ENCODE measurements around the gene SGF29. TPM values are rescaled to one million over a fixed set of nuclear protein-coding genes. Genes with fewer than 3 reads are reported as not detected.
"Not testable (repeated sequence)": the region's sequence is repeated elsewhere in the genome, so short reads cannot be mapped to it uniquely, and the experiment has no call there.

SGF29 gene
- total RNA-seq, 1 donor from 2014 or later: 40.6 TPM

DNA sequence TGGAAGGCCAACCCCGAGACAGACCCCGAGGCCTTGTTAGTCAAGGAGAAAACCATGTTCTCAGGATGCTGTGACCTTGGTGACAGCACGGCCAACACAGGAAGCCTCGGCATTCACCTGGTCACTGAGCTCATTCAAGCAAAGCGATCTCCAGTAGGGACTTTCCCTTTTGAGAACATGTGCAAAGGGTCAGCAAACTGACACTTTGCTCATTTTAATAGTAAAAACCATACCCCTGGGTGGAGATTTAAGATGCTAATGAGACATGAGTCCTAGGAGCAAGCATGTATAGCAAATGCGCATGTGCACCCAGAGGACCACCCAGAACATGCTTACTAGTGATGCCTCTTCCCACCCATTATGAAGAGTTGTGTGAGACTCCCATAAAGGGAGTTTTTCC is 48.8 kb downstream of the SGF29 start:
- Histone ChIP-seq H3K4me1 (peaks cover 7% of the 10 kb centered on the region), H3K27me3 (ENCODE audit: low read depth) (no peaks in the 10 kb centered on the region), H3K4me3 (no peak overlapping the region), H3K27ac (no peak overlapping the region), H3K9me3 (no peaks in the 10 kb centered on the region), H3K36me3 (peaks cover 4% of the 10 kb centered on the region)
- no peak for DNase-seq
- TF ChIP-seq, protein P1, sequence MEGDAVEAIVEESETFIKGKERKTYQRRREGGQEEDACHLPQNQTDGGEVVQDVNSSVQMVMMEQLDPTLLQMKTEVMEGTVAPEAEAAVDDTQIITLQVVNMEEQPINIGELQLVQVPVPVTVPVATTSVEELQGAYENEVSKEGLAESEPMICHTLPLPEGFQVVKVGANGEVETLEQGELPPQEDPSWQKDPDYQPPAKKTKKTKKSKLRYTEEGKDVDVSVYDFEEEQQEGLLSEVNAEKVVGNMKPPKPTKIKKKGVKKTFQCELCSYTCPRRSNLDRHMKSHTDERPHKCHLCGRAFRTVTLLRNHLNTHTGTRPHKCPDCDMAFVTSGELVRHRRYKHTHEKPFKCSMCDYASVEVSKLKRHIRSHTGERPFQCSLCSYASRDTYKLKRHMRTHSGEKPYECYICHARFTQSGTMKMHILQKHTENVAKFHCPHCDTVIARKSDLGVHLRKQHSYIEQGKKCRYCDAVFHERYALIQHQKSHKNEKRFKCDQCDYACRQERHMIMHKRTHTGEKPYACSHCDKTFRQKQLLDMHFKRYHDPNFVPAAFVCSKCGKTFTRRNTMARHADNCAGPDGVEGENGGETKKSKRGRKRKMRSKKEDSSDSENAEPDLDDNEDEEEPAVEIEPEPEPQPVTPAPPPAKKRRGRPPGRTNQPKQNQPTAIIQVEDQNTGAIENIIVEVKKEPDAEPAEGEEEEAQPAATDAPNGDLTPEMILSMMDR (IDR thresholded peaks at IDR 0.05): no peak
- no peak for ATAC-seq
- intact Hi-C loops (cut with DNase I): no loop called here

DNA sequence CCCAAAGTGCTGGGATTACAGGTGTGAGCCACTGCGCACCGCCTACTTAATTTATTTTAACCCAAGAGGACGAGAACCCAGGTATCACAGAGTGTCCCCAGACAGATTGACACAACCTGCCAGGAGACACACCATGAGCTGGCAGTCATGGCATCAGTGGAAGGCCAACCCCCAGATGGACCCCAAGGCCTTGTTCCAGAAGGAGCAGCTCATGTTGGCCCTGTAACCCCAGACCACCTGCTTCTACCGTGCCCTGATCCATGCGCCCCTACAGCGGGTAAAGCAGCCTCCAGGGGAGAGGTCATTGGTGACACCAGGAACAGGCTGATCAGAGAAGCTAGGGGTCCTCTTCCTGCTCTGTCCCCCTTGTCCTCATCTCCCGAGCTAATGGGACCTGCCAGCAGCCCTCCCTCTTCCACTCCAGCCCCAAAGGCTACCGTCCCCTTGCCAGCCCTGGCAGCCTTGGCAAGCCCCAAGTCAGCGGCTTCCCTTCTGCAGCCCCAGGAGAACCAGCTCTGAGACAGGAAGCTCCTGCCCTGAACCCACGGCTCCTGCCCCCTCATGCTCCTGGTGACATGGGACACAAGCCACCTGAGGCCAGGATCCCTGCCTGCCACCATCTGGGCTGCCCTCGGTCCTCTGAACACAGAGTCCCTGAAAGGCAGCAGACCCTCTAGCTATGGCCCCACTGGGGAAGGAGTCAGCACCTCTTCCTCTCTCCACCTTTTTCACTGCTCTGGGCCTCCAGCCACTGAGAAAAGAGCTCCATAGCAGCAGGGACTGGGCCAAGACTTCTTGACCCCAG is 49.9 kb downstream of the SGF29 start:
- ATAC-seq: no peak
- no peak overlapping the region for H3K27ac ChIP-seq
- intact Hi-C loops (cut with DNase I): no loop called here

DNA sequence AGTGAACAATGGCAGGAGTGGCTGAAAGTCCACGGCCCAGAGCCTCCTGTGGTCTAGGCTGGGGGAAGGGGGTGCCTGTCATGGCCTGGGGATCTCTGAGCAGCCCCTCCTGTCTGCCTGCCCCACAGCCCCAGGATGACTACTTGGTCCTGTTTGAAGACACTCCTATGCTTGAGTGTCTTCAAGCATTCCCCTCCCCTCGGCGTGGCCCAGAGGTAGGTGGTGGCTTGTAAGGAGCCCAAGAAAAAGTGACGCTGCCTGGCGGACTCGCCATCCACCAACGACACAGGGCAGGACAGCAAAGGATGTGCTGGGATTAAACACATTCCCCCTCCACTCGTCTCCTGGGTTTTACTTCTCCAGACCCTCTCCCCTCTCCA is 50.5 kb downstream of the SGF29 start:
- no peak for ATAC-seq
- peaks cover 11% of the 10 kb centered on the region for H3K4me1 ChIP-seq
- H3K36me3 ChIP-seq: peaks cover 4% of the 10 kb centered on the region
- H3K27me3 ChIP-seq (ENCODE audit: low read depth): no peaks in the 10 kb centered on the region
- H3K27ac ChIP-seq: no peak overlapping the region
- intact Hi-C loops (cut with DNase I): no loop called here
- peak; percentile 25 for DNase-seq
- TF ChIP-seq, protein P1 (IDR thresholded peaks at IDR 0.05): no peak
- H3K4me3 ChIP-seq: no peak overlapping the region
- no peaks in the 10 kb centered on the region for H3K9me3 ChIP-seq

More for the DNA sequence above, 49.9 kb downstream of the SGF29 start:
- peaks cover 7% of the 10 kb centered on the region for H3K4me1 ChIP-seq
- peak; percentile 41 for DNase-seq
- H3K27me3 ChIP-seq (ENCODE audit: low read depth): no peaks in the 10 kb centered on the region
- TF ChIP-seq, protein P1 (IDR thresholded peaks at IDR 0.05): no peak
- peaks cover 4% of the 10 kb centered on the region for H3K36me3 ChIP-seq
- H3K9me3 ChIP-seq: no peaks in the 10 kb centered on the region
- no peak overlapping the region for H3K4me3 ChIP-seq

DNA sequence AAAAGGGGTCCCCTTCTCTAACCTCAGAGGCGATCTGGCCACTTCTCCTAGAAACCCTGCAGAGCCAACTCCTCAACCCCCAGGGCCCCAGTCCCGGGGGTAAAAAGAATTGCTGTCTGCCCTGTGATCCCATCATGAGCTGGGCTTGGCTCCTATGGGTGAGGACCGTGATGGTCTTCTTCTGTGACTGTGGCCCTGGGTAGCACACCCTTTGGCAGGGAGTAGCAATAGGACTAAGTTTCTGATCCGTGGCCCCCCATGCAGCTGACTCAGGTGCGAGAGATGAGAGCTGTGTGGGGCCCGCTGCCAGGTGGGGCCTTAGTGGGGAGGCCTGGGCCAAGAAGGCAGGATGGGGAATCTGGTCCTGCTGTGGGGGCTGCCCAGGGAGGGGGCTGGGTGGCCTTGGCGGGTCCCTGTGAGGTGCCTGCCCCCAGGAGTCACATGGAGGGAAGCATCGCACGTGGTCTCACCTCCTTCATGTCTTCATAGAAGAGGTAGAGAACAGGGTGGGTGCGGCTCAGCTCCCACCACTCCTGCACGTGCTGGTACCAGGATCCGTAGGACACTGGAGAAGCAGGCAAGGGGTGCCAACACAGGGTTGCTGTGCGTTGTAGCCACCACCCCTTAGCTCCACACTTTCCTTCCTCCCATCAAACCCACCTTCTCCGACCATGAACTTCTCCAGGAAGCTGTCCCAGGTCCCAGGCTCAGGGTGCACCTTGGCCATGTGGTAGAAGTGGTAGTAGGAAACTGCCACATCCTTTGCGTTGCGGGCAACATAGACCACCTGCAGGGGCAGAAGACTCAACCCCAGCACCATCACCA is 52.8 kb downstream of the SGF29 start:
- Histone ChIP-seq H3K4me3 (no peak overlapping the region), H3K4me1 (peaks cover 31% of the 10 kb centered on the region), H3K9me3 (no peaks in the 10 kb centered on the region), H3K27me3 (ENCODE audit: low read depth) (no peaks in the 10 kb centered on the region), H3K27ac (no peak overlapping the region), H3K36me3 (peaks cover 4% of the 10 kb centered on the region)
- ATAC-seq (no peak), DNase-seq (peak; percentile 22)
- intact Hi-C loops (cut with DNase I): no loop called here
- TF ChIP-seq, protein P1 (IDR thresholded peaks at IDR 0.05): no peak

DNA sequence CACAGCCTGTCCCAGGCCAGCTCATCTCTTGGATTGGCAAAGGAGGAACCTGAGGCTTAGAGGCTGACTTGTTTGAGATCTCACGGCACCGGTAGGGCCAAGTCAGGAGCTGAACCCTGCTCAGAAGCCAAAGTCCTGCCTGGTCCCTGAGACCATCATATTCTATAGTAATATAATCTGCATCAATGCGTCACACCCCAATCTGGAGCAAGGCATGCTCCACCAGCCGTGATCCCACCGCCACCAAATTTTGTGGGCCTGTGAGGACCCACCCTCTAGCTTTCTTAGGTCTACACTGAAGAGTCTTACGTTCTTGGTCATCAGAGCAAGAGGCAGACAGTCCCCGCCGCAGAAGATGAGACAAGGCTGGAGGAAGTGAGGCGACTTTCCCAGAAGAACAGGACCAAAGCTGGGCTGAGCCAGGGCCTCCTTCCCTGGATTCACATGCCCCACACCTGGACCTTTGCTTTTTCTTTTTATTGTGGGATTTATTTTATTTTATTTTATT is 53.5 kb downstream of the SGF29 start:
- Histone ChIP-seq H3K27ac (no peak overlapping the region), H3K4me1 (peaks cover 31% of the 10 kb centered on the region), H3K4me3 (no peak overlapping the region), H3K9me3 (no peaks in the 10 kb centered on the region), H3K27me3 (ENCODE audit: low read depth) (no peaks in the 10 kb centered on the region), H3K36me3 (peaks cover 4% of the 10 kb centered on the region)
- TF ChIP-seq, protein P1 (IDR thresholded peaks at IDR 0.05): no peak
- ATAC-seq: no peak
- peak; percentile 29 for DNase-seq
- intact Hi-C loops (cut with DNase I): no loop called here

DNA sequence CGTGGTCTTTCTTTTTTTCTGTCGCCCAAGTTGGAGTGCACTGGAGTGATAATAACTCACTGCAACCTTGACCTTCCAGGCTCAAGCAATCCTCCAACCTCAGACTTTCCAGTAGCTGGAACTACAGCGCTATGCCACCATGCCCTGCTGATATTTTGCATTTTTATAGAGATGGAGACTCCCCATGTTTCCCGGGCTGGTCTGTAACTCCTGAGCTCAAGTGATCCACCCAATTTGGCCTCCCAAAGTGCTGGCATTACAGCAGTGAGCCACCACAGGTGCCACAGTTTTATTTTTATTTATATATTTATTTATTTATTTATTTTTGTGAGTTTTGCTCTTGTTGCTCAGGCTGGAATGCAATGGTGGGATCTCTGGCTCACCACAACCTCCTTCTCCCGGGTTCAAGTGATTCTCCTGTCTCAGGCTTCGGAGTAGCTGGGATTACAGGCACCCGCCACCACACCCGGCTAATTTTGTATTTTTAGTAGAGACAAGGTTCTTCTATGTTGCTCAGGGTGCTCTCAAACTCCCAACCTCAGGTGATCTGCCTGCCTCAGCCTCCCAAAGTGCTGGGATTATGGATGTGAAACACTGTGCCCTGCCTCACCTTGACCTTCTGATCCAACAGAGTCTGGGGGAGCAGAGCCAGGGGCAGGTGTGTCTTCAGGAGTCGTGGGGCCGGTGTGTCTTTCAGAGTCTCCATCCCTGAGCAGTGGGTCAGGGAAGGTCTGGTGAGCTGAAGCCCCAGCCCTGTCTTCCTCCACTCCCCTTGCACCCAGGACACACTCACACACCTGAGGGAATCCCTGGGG is 54.2 kb downstream of the SGF29 start:
- peak; percentile 8 for DNase-seq
- H3K36me3 ChIP-seq; intact Hi-C loops (cut with DNase I); H3K4me3 ChIP-seq; H3K27me3 ChIP-seq (ENCODE audit: low read depth); H3K9me3 ChIP-seq; ATAC-seq; H3K27ac ChIP-seq: not testable (repeated sequence)
- H3K4me1 ChIP-seq: peaks cover 31% of the 10 kb centered on the region

DNA sequence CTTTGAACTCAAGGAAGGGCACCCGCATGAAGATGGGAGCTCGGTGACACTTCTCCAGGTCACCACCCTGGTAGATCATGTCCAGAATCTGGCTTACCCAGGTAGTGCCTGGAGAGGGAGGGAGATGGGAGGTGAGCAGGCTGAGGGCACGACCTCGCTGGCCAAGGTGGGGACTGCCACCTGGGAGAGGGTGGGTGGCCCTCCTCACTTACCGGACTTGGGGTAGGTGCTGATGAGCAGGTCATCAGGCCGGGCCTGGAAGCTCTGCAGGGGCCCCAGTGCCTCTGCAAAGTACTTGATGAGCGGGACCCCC is 54.7 kb downstream of the SGF29 start:
- H3K27me3 ChIP-seq (ENCODE audit: low read depth); intact Hi-C loops (cut with DNase I); H3K4me3 ChIP-seq; H3K9me3 ChIP-seq; ATAC-seq; H3K36me3 ChIP-seq: not testable (repeated sequence)
- peak overlapping the region; percentile 31 for H3K27ac ChIP-seq
- H3K4me1 ChIP-seq: peaks cover 31% of the 10 kb centered on the region
- DNase-seq: peak; percentile 16
